ENCODE measurements around the gene CDC25B. TPM values are rescaled to one million over a fixed set of nuclear protein-coding genes. Genes with fewer than 3 reads are reported as not detected.
A peak's percentile ranks its signal among the peaks of the same experiment; 100 is the strongest.

CDC25B gene
- total and polyA plus RNA-seq, 10 of the 15 experiments (the other 5 are each of a cell fraction or from before 2014, with no cell fraction given): 4.6 to 58.8 (median 24.6) TPM

DNA sequence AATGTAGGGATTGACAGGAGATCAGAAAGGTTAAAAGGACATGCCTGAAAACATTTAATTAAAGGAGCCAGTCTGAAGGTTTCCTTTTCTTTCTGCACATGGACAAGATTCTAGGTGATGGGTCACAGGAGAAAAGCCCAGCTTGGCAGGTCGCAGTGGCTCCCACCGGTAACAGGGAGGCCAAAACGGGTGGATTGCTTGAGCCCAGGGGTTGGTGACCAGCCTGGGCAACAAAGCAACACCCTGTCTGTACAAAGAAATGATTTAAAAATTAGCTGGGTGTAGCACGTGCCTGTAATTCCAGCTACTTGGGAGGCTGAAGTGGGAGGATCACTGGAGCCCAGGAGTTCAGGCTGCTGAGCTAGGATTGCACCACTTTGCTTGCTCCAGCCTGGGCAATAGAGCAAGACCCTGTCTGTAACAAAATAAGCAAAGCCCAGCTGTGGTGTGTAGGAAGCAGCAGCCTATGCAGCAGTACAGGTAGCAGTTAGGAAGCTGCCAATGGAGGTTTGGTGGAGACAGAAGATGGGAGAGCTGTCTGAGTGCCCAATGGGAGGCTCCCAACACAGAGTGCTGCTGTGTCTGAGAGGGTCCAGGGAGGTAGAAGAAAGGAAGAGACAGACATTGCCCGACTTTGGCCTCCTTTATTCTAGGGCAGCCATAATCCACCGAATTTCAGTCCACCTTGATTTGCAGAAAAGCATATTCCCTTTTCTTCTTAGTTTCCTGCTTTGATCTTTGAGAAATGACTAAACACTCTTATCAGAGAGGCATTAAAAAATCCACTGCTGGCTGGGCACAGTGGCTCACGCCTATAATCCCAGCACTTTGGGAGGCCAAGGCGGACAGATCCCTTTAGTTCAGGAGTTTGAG, 17.1 kb downstream of the CDC25B start:
- intact Hi-C loops (cut with micrococcal nuclease; ENCODE audit: unreplicated experiment): no loop called here
- DNase-seq (ENCODE audit: low read depth, low spot score) (no peak), ATAC-seq (no peak; the same call in 2 of the 3 replicates), FAIRE-seq (no peak)
- Histone ChIP-seq H4K20me1 (ENCODE audit: control insufficient read depth, insufficient read depth) (no peaks in the 10 kb centered on the region), H3K4me1 (ENCODE audit: control insufficient read depth, insufficient read depth, low read length) (peaks cover 9% of the 10 kb centered on the region), H3K36me3 (ENCODE audit: control insufficient read depth in 2 of 2, insufficient read depth in 2 of 2, low read length in 1 of 2) (no peaks in the 10 kb centered on the region), H3K9ac (ENCODE audit: control insufficient read depth, insufficient read depth, low read length) (no peak overlapping the region), H3K9me3 (replicated peaks; ENCODE audit: control insufficient read depth, insufficient read depth, low read length) (no peaks in the 10 kb centered on the region), H3K4me2 (ENCODE audit: control insufficient read depth, insufficient read depth) (no peak overlapping the region), H3K27me3 (replicated peaks in 1 of 2; ENCODE audit: control insufficient read depth in 2 of 2, insufficient read depth in 2 of 2, low read length in 1 of 2) (no peaks in the 10 kb centered on the region), H3K79me2 (ENCODE audit: control insufficient read depth, insufficient read depth, low read length) (no peaks in the 10 kb centered on the region), H3K27ac (ENCODE audit: control insufficient read depth, insufficient read depth) (no peak overlapping the region), H3K4me3 (no peak overlapping the region), H2AFZ (ENCODE audit: control insufficient read depth, low read depth, low read length) (no peak overlapping the region)
- in situ Hi-C loops (cut with MboI): no loop called here
- POLR2A ChIA-PET: interaction anchor here (0.6 to 0.9 kb wide), 2 partner anchors 12 to 15 kb away, joined by 4 to 6 read pairs; no protein-coding TSS in a partner anchor
- CTCF ChIA-PET: interaction anchor here (0.6 to 2.1 kb wide), 4 partner anchors 26 to 97 kb away, joined by 3 to 7 read pairs (median 3); partner anchors contain the start of gene ADISSP
- TF ChIP-seq RELA (IDR thresholded peaks at IDR 0.05; ENCODE audit: borderline replicate concordance, partially characterized antibody): no peak
- 54% methylated on average over 8 of the region's 8 CpGs for WGBS (ENCODE audit: insufficient coverage, insufficient replicate concordance, low lambda C conversion rate, missing lambda C conversion rate)
- RAD21 ChIA-PET (ENCODE audit: unreplicated experiment): interaction anchor here (1.0 to 1.2 kb wide), 2 partner anchors 14 to 25 kb away, joined by 4 to 5 read pairs; no protein-coding TSS in a partner anchor
- no TSS peak for BruUV-seq (replicated peaks)
- SMC1A ChIA-PET (ENCODE audit: uncharacterized antibody, unreplicated experiment): interaction anchor here (0.8 to 2.0 kb wide), 4 partner anchors 13 to 259 kb away, joined by 3 to 6 read pairs (median 4); no protein-coding TSS in a partner anchor

- Histone ChIP-seq H2AFZ (ENCODE audit: control insufficient read depth, low read depth, low read length) (no peak overlapping the region), H3K27me3 (replicated peaks in 1 of 2; ENCODE audit: control insufficient read depth in 2 of 2, insufficient read depth in 2 of 2, low read length in 1 of 2) (no peaks in the 10 kb centered on the region), H4K20me1 (ENCODE audit: control insufficient read depth, insufficient read depth) (no peaks in the 10 kb centered on the region), H3K4me2 (ENCODE audit: control insufficient read depth, insufficient read depth) (no peak overlapping the region), H3K79me2 (ENCODE audit: control insufficient read depth, insufficient read depth, low read length) (no peaks in the 10 kb centered on the region), H3K27ac (ENCODE audit: control insufficient read depth, insufficient read depth) (no peak overlapping the region), H3K4me1 (ENCODE audit: control insufficient read depth, insufficient read depth, low read length) (peaks cover 9% of the 10 kb centered on the region), H3K9ac (ENCODE audit: control insufficient read depth, insufficient read depth, low read length) (no peak overlapping the region), H3K36me3 (ENCODE audit: control insufficient read depth in 2 of 2, insufficient read depth in 2 of 2, low read length in 1 of 2) (no peaks in the 10 kb centered on the region), H3K9me3 (replicated peaks; ENCODE audit: control insufficient read depth, insufficient read depth, low read length) (no peaks in the 10 kb centered on the region), H3K4me3 (no peak overlapping the region)
- CTCF ChIA-PET: interaction anchor here (0.6 to 2.1 kb wide), 4 partner anchors 27 to 98 kb away, joined by 3 to 7 read pairs (median 3); partner anchors contain the start of gene ADISSP
- no peak for FAIRE-seq
- SMC1A ChIA-PET (ENCODE audit: uncharacterized antibody, unreplicated experiment): interaction anchor here (0.6 to 2.0 kb wide), 5 partner anchors 14 to 258 kb away, joined by 3 to 6 read pairs (median 3); no protein-coding TSS in a partner anchor
- in situ Hi-C loops (cut with MboI) (no loop called here), intact Hi-C loops (cut with micrococcal nuclease; ENCODE audit: unreplicated experiment) (no loop called here)
- BruUV-seq (replicated peaks): no TSS peak
- TF ChIP-seq BHLHE40 (IDR thresholded peaks at IDR 0.05; ENCODE audit: borderline replicate concordance in 1 of 2, low read depth in 2 of 2, low read length in 1 of 2): peak; percentile 21 to 80; a peak in 2 of 4 replicates
- TF ChIP-seq, protein P1, sequence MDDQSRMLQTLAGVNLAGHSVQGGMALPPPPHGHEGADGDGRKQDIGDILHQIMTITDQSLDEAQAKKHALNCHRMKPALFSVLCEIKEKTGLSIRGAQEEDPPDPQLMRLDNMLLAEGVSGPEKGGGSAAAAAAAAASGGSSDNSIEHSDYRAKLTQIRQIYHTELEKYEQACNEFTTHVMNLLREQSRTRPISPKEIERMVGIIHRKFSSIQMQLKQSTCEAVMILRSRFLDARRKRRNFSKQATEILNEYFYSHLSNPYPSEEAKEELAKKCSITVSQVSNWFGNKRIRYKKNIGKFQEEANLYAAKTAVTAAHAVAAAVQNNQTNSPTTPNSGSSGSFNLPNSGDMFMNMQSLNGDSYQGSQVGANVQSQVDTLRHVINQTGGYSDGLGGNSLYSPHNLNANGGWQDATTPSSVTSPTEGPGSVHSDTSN (IDR thresholded peaks at IDR 0.05; ENCODE audit: insufficient replicate concordance, low read depth, low read length): no peak
- no peak for DNase-seq (ENCODE audit: low read depth, low spot score)
- WGBS (ENCODE audit: insufficient coverage, insufficient replicate concordance, low lambda C conversion rate, missing lambda C conversion rate): 74% methylated on average over 12 of the region's 12 CpGs
- POLR2A ChIA-PET: no interaction called here
- RAD21 ChIA-PET (ENCODE audit: unreplicated experiment): interaction anchor here (1.0 to 1.2 kb wide), 2 partner anchors 14 to 26 kb away, joined by 4 to 5 read pairs; no protein-coding TSS in a partner anchor
- 0 out of 3 replicates have a peak, but pooled peaks have one; percentile 12 for ATAC-seq
Observed at GRCh38 chr20:3813848-3814581, 17.9 kb downstream of the CDC25B start.

Data from GM12878 (cell line).